ENCODE measurements around the gene ZSCAN26.

DNA sequence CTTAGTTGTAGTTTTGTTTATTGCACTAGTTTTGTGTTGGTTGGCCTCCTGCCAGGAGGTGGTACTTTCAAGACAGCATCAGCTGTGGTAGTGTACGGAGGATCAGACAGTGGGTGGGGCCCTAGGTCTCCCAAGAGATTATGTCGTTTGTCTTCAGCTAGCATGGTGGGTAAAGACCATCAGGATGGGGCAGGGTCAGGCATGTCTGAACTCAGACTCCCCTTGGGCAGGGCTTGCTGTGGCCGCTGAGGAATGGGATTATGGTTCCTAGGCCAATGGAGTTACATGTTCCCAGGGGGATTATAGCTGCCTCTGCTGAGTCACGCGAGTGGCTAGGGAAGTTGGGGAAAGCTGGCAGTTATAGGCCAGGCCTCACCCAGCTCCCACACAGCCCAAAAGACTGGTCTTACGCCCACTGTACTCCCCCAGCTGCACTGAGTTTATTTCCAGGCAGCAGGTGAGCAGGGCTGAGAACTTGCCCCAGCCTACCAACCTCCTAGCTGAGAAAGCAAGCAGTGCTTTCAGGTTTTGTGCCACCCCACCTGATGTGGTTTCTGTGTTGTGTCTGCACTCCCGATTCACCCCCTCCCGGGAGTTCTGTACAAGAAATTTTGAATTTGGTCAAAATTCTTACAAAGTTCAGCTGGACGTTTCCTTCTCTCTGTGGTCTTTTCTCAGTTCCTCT lies 44.3 kb downstream of the ZSCAN26 start:
- no peak for TF ChIP-seq CTCF (IDR thresholded peaks at IDR 0.05; ENCODE audit: low read depth, low read length)
- TF ChIP-seq EZH2phosphoT487 (IDR thresholded peaks at IDR 0.05; ENCODE audit: low read depth) = no peak

Measured in OCI-LY3 (cell line).